Neural cell (in vitro differentiated cells): Measurements from ENCODE around the gene KCNG3. TPM values are rescaled to one million over a fixed set of nuclear protein-coding genes. Genes with fewer than 3 reads are reported as not detected.

ENCODE experiments used
- H2AFZ ChIP-seq: fragments of 200-600, 300-800 bp; sonication (generic), shearing (Covaris generic); 2 replicates; pipeline ENCODE4 v1.6.0; 2014; ENCODE audit warnings: low read depth, mild to moderate bottlenecking, antibody characterized with exemption, low read length, moderate library complexity
- H3F3A ChIP-seq: fragments of 200-600 bp; shearing (Covaris generic); 2 replicates; pipeline ENCODE4 v1.6.1; 2016; ENCODE audit warnings: mild to moderate bottlenecking, moderate library complexity, mixed read lengths, antibody characterized with exemption, low read length; ENCODE audit not compliant: insufficient read depth, poor library complexity, severe bottlenecking
- H3K27ac ChIP-seq: fragments of 200-600, 300-800 bp; sonication (generic), shearing (Covaris generic); 2 replicates; pipeline ENCODE4 v1.5.1; 2014; ENCODE audit warnings: mild to moderate bottlenecking, low read length, moderate library complexity
- H3K27me3 ChIP-seq: fragments of 300-800, 200-600 bp; sonication (generic), shearing (Covaris generic); 2 replicates; pipeline ENCODE4 v1.6.0; 2014; ENCODE audit warnings: mild to moderate bottlenecking, low read depth, low read length, moderate library complexity; ENCODE audit not compliant: insufficient read depth
- H3K36me3 ChIP-seq: fragments of 300-800, 200-600 bp; sonication (generic), shearing (Covaris generic); 2 replicates; pipeline ENCODE4 v1.5.1; 2014; ENCODE audit warnings: mild to moderate bottlenecking, antibody characterized with exemption, low read length, moderate library complexity; ENCODE audit not compliant: insufficient read depth
- H3K4me2 ChIP-seq: fragments of 300-800, 200-600 bp; sonication (generic), shearing (Covaris generic); 2 replicates; pipeline ENCODE4 v1.6.0; 2014; ENCODE audit warnings: mild to moderate bottlenecking, low read length
- H3K4me3 ChIP-seq: fragments of 300-800, 200-600 bp; sonication (generic), shearing (Covaris generic); 2 replicates; pipeline ENCODE4 v1.5.1; 2014; ENCODE audit warnings: mild to moderate bottlenecking, low read length, moderate library complexity
- H3K79me2 ChIP-seq: fragments of 200-600 bp; shearing (Covaris generic); replicated peaks from 2 replicates; pipeline ENCODE4 v1.6.0; 2014; ENCODE audit warnings: mild to moderate bottlenecking, low read length, moderate library complexity; ENCODE audit not compliant: insufficient read depth
- H3K9ac ChIP-seq: fragments of 300-800, 200-600 bp; sonication (generic), shearing (Covaris generic); 2 replicates; pipeline ENCODE4 v1.6.1; 2016; ENCODE audit warnings: mild to moderate bottlenecking, low read length, mixed read lengths
- H3K9me2 ChIP-seq: fragments of 200-600 bp; shearing (Covaris generic); 2 replicates; pipeline ENCODE4 v1.6.1; 2016; ENCODE audit warnings: mild to moderate bottlenecking, low read length, mixed read lengths; ENCODE audit not compliant: insufficient read depth
- H3K9me3 ChIP-seq: fragments of 200-600, 300-800 bp; sonication (generic), shearing (Covaris generic); 2 replicates; pipeline ENCODE4 v1.6.1; 2016; ENCODE audit warnings: mild to moderate bottlenecking, mixed run types, low read length, moderate library complexity, mixed read lengths
- H4K20me1 ChIP-seq: fragments of 200-600 bp; shearing (Covaris generic); 2 replicates; pipeline ENCODE4 v1.6.1; 2016; ENCODE audit warnings: mild to moderate bottlenecking, mixed run types; ENCODE audit not compliant: insufficient read depth
- CTCF ChIP-seq: fragments of 450-650 bp; IDR thresholded peaks from 2 replicates; pipeline ENCODE4 v1.5.1; 2014; ENCODE audit warnings: antibody characterized with exemption, mild to moderate bottlenecking, moderate library complexity; ENCODE audit not compliant: poor library complexity, severe bottlenecking
- EP300 ChIP-seq: fragments of 450-650 bp; conservative IDR thresholded peaks from 2 replicates; pipeline ENCODE4 v1.6.1; 2014; ENCODE audit warnings: antibody characterized with exemption, mild to moderate bottlenecking, moderate library complexity; ENCODE audit not compliant: poor library complexity, severe bottlenecking
- EZH2 ChIP-seq: fragments of 200-600, 300-800 bp; shearing (Covaris generic), sonication (generic); IDR thresholded peaks from 2 replicates; pipeline ENCODE4 v1.6.1; 2014; ENCODE audit warnings: antibody characterized with exemption, low read length, borderline replicate concordance, mild to moderate bottlenecking; ENCODE audit not compliant: insufficient read depth, poor library complexity, severe bottlenecking
- MXI1 ChIP-seq: fragments of 450-650 bp; conservative IDR thresholded peaks from 2 replicates; pipeline ENCODE4 v1.6.1; 2014; ENCODE audit warnings: antibody characterized with exemption, mild to moderate bottlenecking; ENCODE audit not compliant: poor library complexity, severe bottlenecking
- POLR2AphosphoS5 ChIP-seq: IDR thresholded peaks from 2 replicates; pipeline ENCODE4 v1.6.1; 2012
- RAD21 ChIP-seq: fragments of 450-650 bp; conservative IDR thresholded peaks from 2 replicates; pipeline ENCODE4 v1.6.1; 2014; ENCODE audit warnings: antibody characterized with exemption, mild to moderate bottlenecking, moderate library complexity
- REST ChIP-seq: IDR thresholded peaks from 2 replicates; pipeline ENCODE4 v1.6.1; 2012; ENCODE audit warnings: borderline replicate concordance
- SMC3 ChIP-seq: fragments of 450-650 bp; conservative IDR thresholded peaks from 2 replicates; pipeline ENCODE4 v1.6.1; 2014; ENCODE audit warnings: antibody characterized with exemption, mild to moderate bottlenecking, moderate library complexity; ENCODE audit not compliant: poor library complexity
- TAF1 ChIP-seq: IDR thresholded peaks from 2 replicates; pipeline ENCODE4 v1.6.1; 2012; ENCODE audit warnings: low read depth
- polyA plus RNA-seq: library from polyadenylated mRNA; depleted of rRNA; stranded (reverse); fragments of >200 nt; gene quantifications from 2 replicates; pipeline ENCODE4 v1.2.3, GENCODE V29; 2014

The KCNG3 gene
- polyA plus RNA-seq, 1 donor from 2014 or later: 0.74 TPM

GRCh38 chr2:42430188-42430587, 63.6 kb downstream of the KCNG3 start:
- Histone ChIP-seq H3K79me2 (no peaks in the 10 kb centered on the region), H3K9me3 (no peaks in the 10 kb centered on the region), H3K9ac (no peak overlapping the region), H3K27ac (no peak overlapping the region), H3K27me3 (no peaks in the 10 kb centered on the region), H3K36me3 (no peaks in the 10 kb centered on the region), H4K20me1 (no peaks in the 10 kb centered on the region), H2AFZ (no peak overlapping the region), H3K4me2 (no peak overlapping the region), H3K4me3 (no peak overlapping the region), H3F3A (no peaks in the 10 kb centered on the region), H3K9me2 (no peaks in the 10 kb centered on the region)
- TF ChIP-seq TAF1 (no peak), MXI1 (no peak), EZH2 (no peak), REST (no peak), POLR2AphosphoS5 (no peak), CTCF (no peak), EP300 (no peak), RAD21 (no peak), SMC3 (no peak)

- H3K79me2 ChIP-seq: no peaks in the 10 kb centered on the region
- no peaks in the 10 kb centered on the region for H3F3A ChIP-seq
- no peaks in the 10 kb centered on the region for H3K9me2 ChIP-seq
- H4K20me1 ChIP-seq: no peaks in the 10 kb centered on the region
- H3K4me3 ChIP-seq: no peak overlapping the region
- H3K9me3 ChIP-seq: no peaks in the 10 kb centered on the region
- H2AFZ ChIP-seq: no peak overlapping the region
- H3K27me3 ChIP-seq: no peaks in the 10 kb centered on the region
- no peak overlapping the region for H3K27ac ChIP-seq
- TF ChIP-seq EZH2: no peak
- TF ChIP-seq POLR2AphosphoS5: no peak
- no peak for TF ChIP-seq CTCF
- TF ChIP-seq REST: no peak
- no peak for TF ChIP-seq TAF1
- no peak for TF ChIP-seq SMC3
- TF ChIP-seq RAD21: no peak
- no peak for TF ChIP-seq MXI1
- TF ChIP-seq EP300: no peak
- H3K9ac ChIP-seq: no peak overlapping the region
- no peak overlapping the region for H3K4me2 ChIP-seq
- no peaks in the 10 kb centered on the region for H3K36me3 ChIP-seq
These were observed 64.4 kb downstream of the KCNG3 start for GRCh38 chr2:42429352-42429751.
